GM18517 (cell line): ENCODE results near the gene TOMM70.
"Not testable (repeated sequence)": the region's sequence is repeated elsewhere in the genome, so short reads cannot be mapped to it uniquely, and the experiment has no call there.

Experiments used
- ATAC-seq: cut with Tn5 transposase; IDR thresholded peaks from one replicate; pipeline ENCODE4 v1.9.1; 2021; ENCODE audit warnings: mild to moderate bottlenecking, moderate library complexity; ENCODE audit not compliant: unreplicated experiment

The TOMM70 gene

GRCh38 chr3:100329800-100330489, 70.9 kb downstream of the TOMM70 start:
- no peak for ATAC-seq

- ATAC-seq = not testable (repeated sequence)
Measured at GRCh38 chr3:100327377-100327776, 73.5 kb downstream of the TOMM70 start.

- ATAC-seq = no peak
Measured at GRCh38 chr3:100325827-100326226, 75.1 kb downstream of the TOMM70 start.

GRCh38 chr3:100324044-100324443, 76.8 kb downstream of the TOMM70 start:
- no peak for ATAC-seq

GRCh38 chr3:100319951-100320350, 80.9 kb downstream of the TOMM70 start:
- no peak for ATAC-seq

GRCh38 chr3:100317912-100318311, 83.0 kb downstream of the TOMM70 start:
- ATAC-seq = peak; percentile 77

- peak; percentile 58 for ATAC-seq
Measured at GRCh38 chr3:100316641-100317069, 84.2 kb downstream of the TOMM70 start.
